Panc1 (cell line): ENCODE data around the gene SLC6A19. TPM values are rescaled to one million over a fixed set of nuclear protein-coding genes. Genes with fewer than 3 reads are reported as not detected.
A peak's percentile ranks its signal among the peaks of the same experiment; 100 is the strongest.

ENCODE experiments used
- ATAC-seq: fragments of 200-7000 bp; cut with Tn5 transposase; 2 replicates; pipeline ENCODE4 v1.9.1; 2020; ENCODE audit warnings: mild to moderate bottlenecking, moderate library complexity
- BruUV-seq: library from RNA; stranded (reverse); fragments of 400-500 nt; replicated peaks from 2 replicates; lab custom pipeline; 2021; lab: Mats Ljungman, UMichigan
- CTCF ChIA-PET: fragments of 300-600 bp; sonication (Branson Sonifier 250); formaldehyde crosslinking; loops from one replicate; lab custom pipeline; 2022; ENCODE audit warnings: antibody characterized with exemption; lab: Charles Lee
- POLR2A ChIA-PET: fragments of 300-600 bp; sonication (Branson Sonifier 250); formaldehyde crosslinking; loops from one replicate; lab custom pipeline; 2022; ENCODE audit warnings: antibody characterized with exemption; lab: Charles Lee
- DNase-seq: peaks from one replicate; pipeline ENCODE4 v3.0.0-alpha.2; 2010; ENCODE audit warnings: low read depth, low spot score
- H3K27ac ChIP-seq: 2 replicates; pipeline ENCODE4 v1.5.1; 2011; ENCODE audit warnings: mild to moderate bottlenecking, low read length, inconsistent platforms
- H3K27me3 ChIP-seq: fragments of 200-500 bp; sonication (Bioruptor generic); 2 replicates; pipeline ENCODE4 v1.6.0; 2014; ENCODE audit warnings: low read length, inconsistent platforms; ENCODE audit not compliant: control insufficient read depth, insufficient read depth
- H3K36me3 ChIP-seq: fragments of 200-500 bp; sonication (Bioruptor generic); 2 replicates; pipeline ENCODE4 v1.5.1; 2014; ENCODE audit warnings: inconsistent platforms, mild to moderate bottlenecking, low read length, moderate library complexity; ENCODE audit not compliant: control insufficient read depth, insufficient read depth
- H3K4me1 ChIP-seq: 2 replicates; pipeline ENCODE4 v1.5.1; 2011; ENCODE audit warnings: inconsistent platforms, mild to moderate bottlenecking, low read length, moderate library complexity; ENCODE audit not compliant: control insufficient read depth, insufficient read depth
- H3K4me3 ChIP-seq, 2 experiments: 2 replicates each; pipeline ENCODE4 v1.5.1; 2011 to 2012; ENCODE audit warnings: low read depth in 2 of 2, low read length in 2 of 2, mild to moderate bottlenecking in 2 of 2, inconsistent platforms in 1 of 2, moderate library complexity in 1 of 2
- H3K9me3 ChIP-seq: fragments of 200-500 bp; sonication (Bioruptor generic); 2 replicates; pipeline ENCODE4 v1.5.1; 2014; ENCODE audit warnings: low read depth, mild to moderate bottlenecking, inconsistent platforms, low read length, moderate library complexity; ENCODE audit not compliant: control insufficient read depth, insufficient read depth
- POLR2AphosphoS5 ChIP-seq: IDR thresholded peaks from 2 replicates; pipeline ENCODE4 v1.6.1; 2012; ENCODE audit warnings: mild to moderate bottlenecking, low read depth, low read length, moderate library complexity
- SIN3A ChIP-seq: IDR thresholded peaks from 2 replicates; pipeline ENCODE4 v1.6.1; 2012; ENCODE audit warnings: low read depth, mild to moderate bottlenecking, low read length, moderate library complexity, borderline replicate concordance; ENCODE audit not compliant: insufficient read depth
- TCF7L2 ChIP-seq: IDR thresholded peaks from 2 replicates; pipeline ENCODE4 v1.6.1; 2011; ENCODE audit warnings: mild to moderate bottlenecking, low read depth, low read length, inconsistent platforms
- in situ Hi-C: cut with HindIII; loops from 2 replicates; pipeline ENCODE4 v1.10.0; 2016; ENCODE audit warnings: low sequenced_read_pairs, low pct_unique_long_range_greater_than_20kb
- intact Hi-C: fragments of 100-400 bp; cut with micrococcal nuclease; formaldehyde crosslinking; loops from one replicate; pipeline ENCODE4 v1.10.0; 2022; ENCODE audit not compliant: unreplicated experiment
- total RNA-seq: library from RNA; stranded (reverse); gene quantifications from one replicate; pipeline ENCODE4 v1.2.1, GENCODE V29; 2021; ENCODE audit not compliant: unreplicated experiment
- TF ChIP-seq, protein P1 (sequence below): fragments of 450-650 bp; IDR thresholded peaks from 2 replicates; pipeline ENCODE4 v1.5.1; 2017; ENCODE audit warnings: mild to moderate bottlenecking
- TF ChIP-seq, protein P2 (sequence below), 2 experiments: IDR thresholded peaks; 2 replicates each; pipeline ENCODE4 v1.6.1; 2011 to 2012; ENCODE audit warnings: low read depth in 2 of 2, control low read depth in 1 of 2, low read length in 1 of 2, mild to moderate bottlenecking in 1 of 2, moderate library complexity in 1 of 2; ENCODE audit not compliant: insufficient read depth in 1 of 2

Gene SLC6A19
- total RNA-seq, 1 experiment from 2014 or later = 0.23 TPM

DNA sequence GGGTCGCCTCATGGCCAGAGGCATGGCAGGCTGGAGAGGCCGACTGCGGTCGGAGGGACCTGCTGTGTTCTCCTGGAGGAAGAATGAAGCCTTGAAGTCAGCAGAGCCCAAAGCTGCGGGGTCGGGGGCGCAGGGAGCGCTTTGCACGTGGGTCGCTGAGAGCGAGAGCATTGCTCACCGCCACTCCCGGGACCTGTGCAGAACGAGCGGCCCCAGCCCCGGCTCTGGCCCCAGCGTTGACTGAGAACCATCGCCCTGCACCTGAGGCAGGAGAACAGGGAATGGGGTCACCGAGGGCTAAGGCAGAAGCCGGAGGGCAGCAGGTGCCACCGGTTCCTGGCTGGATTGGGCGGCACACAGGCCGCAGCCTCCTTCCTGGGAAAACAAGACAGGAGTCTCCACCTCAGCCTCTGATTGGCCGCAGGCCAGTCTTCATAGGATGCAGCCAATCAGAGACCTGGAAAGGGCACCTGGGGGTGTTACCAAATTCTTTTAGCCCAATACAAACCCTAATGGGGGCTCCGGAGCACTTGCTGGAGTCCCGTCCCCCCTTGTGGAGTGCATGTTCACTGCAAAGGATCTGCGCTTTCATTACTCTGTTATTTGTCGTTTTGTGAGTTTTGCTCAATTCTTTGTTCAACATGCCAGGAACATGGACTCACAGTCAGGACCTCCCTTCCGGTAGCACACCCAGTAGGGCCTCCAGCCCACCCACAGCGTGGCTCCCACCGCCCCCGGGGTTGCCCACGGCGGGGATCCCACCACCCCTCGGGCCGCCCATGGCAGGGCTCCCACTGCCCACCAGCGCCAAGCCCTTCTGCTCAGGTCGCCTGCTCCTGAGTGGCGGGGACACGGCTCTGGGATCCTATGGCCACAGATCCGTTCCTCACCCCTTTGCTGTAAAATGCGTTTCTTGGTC is 24.7 kb upstream of the SLC6A19 start:
- no peak for DNase-seq
- Histone ChIP-seq H3K4me1 (peaks cover 4% of the 10 kb centered on the region), H3K4me3 (no peak overlapping the region), H3K36me3 (no peaks in the 10 kb centered on the region), H3K27ac (no peak overlapping the region), H3K27me3 (no peaks in the 10 kb centered on the region), H3K9me3 (no peaks in the 10 kb centered on the region)
- ATAC-seq = peak; percentile 40; the same call in 1 of the 2 replicates
- no peak for TF ChIP-seq POLR2AphosphoS5
- TF ChIP-seq TCF7L2 = no peak
- TF ChIP-seq SIN3A = no peak
- TF ChIP-seq, protein P1, sequence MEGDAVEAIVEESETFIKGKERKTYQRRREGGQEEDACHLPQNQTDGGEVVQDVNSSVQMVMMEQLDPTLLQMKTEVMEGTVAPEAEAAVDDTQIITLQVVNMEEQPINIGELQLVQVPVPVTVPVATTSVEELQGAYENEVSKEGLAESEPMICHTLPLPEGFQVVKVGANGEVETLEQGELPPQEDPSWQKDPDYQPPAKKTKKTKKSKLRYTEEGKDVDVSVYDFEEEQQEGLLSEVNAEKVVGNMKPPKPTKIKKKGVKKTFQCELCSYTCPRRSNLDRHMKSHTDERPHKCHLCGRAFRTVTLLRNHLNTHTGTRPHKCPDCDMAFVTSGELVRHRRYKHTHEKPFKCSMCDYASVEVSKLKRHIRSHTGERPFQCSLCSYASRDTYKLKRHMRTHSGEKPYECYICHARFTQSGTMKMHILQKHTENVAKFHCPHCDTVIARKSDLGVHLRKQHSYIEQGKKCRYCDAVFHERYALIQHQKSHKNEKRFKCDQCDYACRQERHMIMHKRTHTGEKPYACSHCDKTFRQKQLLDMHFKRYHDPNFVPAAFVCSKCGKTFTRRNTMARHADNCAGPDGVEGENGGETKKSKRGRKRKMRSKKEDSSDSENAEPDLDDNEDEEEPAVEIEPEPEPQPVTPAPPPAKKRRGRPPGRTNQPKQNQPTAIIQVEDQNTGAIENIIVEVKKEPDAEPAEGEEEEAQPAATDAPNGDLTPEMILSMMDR = no peak
- TF ChIP-seq, protein P2, sequence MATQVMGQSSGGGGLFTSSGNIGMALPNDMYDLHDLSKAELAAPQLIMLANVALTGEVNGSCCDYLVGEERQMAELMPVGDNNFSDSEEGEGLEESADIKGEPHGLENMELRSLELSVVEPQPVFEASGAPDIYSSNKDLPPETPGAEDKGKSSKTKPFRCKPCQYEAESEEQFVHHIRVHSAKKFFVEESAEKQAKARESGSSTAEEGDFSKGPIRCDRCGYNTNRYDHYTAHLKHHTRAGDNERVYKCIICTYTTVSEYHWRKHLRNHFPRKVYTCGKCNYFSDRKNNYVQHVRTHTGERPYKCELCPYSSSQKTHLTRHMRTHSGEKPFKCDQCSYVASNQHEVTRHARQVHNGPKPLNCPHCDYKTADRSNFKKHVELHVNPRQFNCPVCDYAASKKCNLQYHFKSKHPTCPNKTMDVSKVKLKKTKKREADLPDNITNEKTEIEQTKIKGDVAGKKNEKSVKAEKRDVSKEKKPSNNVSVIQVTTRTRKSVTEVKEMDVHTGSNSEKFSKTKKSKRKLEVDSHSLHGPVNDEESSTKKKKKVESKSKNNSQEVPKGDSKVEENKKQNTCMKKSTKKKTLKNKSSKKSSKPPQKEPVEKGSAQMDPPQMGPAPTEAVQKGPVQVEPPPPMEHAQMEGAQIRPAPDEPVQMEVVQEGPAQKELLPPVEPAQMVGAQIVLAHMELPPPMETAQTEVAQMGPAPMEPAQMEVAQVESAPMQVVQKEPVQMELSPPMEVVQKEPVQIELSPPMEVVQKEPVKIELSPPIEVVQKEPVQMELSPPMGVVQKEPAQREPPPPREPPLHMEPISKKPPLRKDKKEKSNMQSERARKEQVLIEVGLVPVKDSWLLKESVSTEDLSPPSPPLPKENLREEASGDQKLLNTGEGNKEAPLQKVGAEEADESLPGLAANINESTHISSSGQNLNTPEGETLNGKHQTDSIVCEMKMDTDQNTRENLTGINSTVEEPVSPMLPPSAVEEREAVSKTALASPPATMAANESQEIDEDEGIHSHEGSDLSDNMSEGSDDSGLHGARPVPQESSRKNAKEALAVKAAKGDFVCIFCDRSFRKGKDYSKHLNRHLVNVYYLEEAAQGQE (IDR thresholded peaks at IDR 0.05; ENCODE audit: insufficient read depth in 1 of 2, low read depth in 2 of 2, low read length in 1 of 2) = no peak
- in situ Hi-C loops = no loop called here
- intact Hi-C loops = loop anchor here (10.0 kb wide), 1 partner anchor 468 kb away; no protein-coding TSS in a partner anchor
- CTCF ChIA-PET = no interaction called here
- BruUV-seq = no TSS peak
- POLR2A ChIA-PET = no interaction called here

- Histone ChIP-seq H3K36me3 (no peaks in the 10 kb centered on the region), H3K27ac (no peak overlapping the region), H3K27me3 (no peaks in the 10 kb centered on the region), H3K4me3 (no peak overlapping the region), H3K4me1 (peaks cover 8% of the 10 kb centered on the region), H3K9me3 (no peaks in the 10 kb centered on the region)
- in situ Hi-C loops = no loop called here
- ATAC-seq = no peak
- ChIA-PET POLR2A (no interaction called here), CTCF (interaction anchor here (0.7 to 0.8 kb wide), 2 partner anchors 10 to 203 kb away, joined by 3 read pairs; no protein-coding TSS in a partner anchor)
- intact Hi-C loops = loop anchor here (10.0 kb wide), 1 partner anchor 467 kb away; no protein-coding TSS in a partner anchor
- no TSS peak for BruUV-seq
- TF ChIP-seq, protein P1 = no peak
- no peak for DNase-seq
These were observed 23.4 kb upstream of the SLC6A19 start for GRCh38 chr5:1177826-1178528.
